ENCODE data around the gene POLR3B. TPM values are rescaled to one million over a fixed set of nuclear protein-coding genes. Genes with fewer than 3 reads are reported as not detected.

POLR3B gene
- total and polyA plus RNA-seq, 2 of the 8 experiments (the other 6 are each of a cell fraction or from before 2014, with no cell fraction given), result 5.0 to 13.2 TPM

- TF ChIP-seq CHD7 (IDR thresholded peaks at IDR 0.05; ENCODE audit: insufficient replicate concordance, low read length) (no peak), NANOG (IDR thresholded peaks at IDR 0.05; ENCODE audit: insufficient read depth, low read depth, low read length, poor library complexity, severe bottlenecking) (no peak), SUZ12 (IDR thresholded peaks at IDR 0.05; ENCODE audit: low read length) (no peak), GTF2F1 (IDR thresholded peaks at IDR 0.05; ENCODE audit: borderline replicate concordance, low read depth, low read length) (no peak), SP4 (IDR thresholded peaks at IDR 0.05; ENCODE audit: low read length) (no peak), CTCF (IDR thresholded peaks at IDR 0.05; ENCODE audit: control extremely low read depth in 1 of 3, insufficient read depth in 1 of 3, low read depth in 1 of 3, low read length in 3 of 3) (no peak), SP1 (IDR thresholded peaks at IDR 0.05; ENCODE audit: low read depth, low read length) (no peak), YY1 (IDR thresholded peaks at IDR 0.05; ENCODE audit: low read depth, low read length) (no peak)
Measured at GRCh38 chr12:106506691-106507090, 149.1 kb downstream of the POLR3B start (continued).

Measured in H1 (cell line).